ENCODE measurements around the gene CUL9.

GRCh38 chr6:43192911-43193310 is 10.9 kb downstream of the CUL9 start:
- TF ChIP-seq CTCF (conservative IDR thresholded peaks at IDR 0.05; ENCODE audit: low read depth, low read length) (no peak), EZH2 (IDR thresholded peaks at IDR 0.05; ENCODE audit: low read length, unreplicated experiment) (no peak), EZH2phosphoT487 (IDR thresholded peaks at IDR 0.05; ENCODE audit: borderline replicate concordance, low read length) (no peak)
